Neural progenitor cell (in vitro differentiated cells): Measurements from ENCODE around the gene HRG. TPM values are rescaled to one million over a fixed set of nuclear protein-coding genes. Genes with fewer than 3 reads are reported as not detected.
"Not testable (repeated sequence)": the region's sequence is repeated elsewhere in the genome, so short reads cannot be mapped to it uniquely, and the experiment has no call there.

ENCODE experiments used
- DNase-seq: peaks from one replicate; pipeline ENCODE4 v3.0.0-alpha.2; 2016; ENCODE audit warnings: low spot score
- H2AFZ ChIP-seq: fragments of 200-600 bp; sonication (generic); replicated peaks from 2 replicates; pipeline ENCODE4 v1.6.1; 2016; ENCODE audit warnings: antibody characterized with exemption
- H3F3A ChIP-seq: fragments of 200-600 bp; sonication (generic); 2 replicates; pipeline ENCODE4 v1.6.1; 2016; ENCODE audit warnings: antibody characterized with exemption, low read depth
- H3K27ac ChIP-seq: fragments of 200-600 bp; sonication (generic); 2 replicates; pipeline ENCODE4 v1.5.1; 2016; ENCODE audit warnings: mild to moderate bottlenecking
- H3K27me3 ChIP-seq: fragments of 200-600 bp; sonication (generic); 2 replicates; pipeline ENCODE4 v1.6.1; 2016; ENCODE audit warnings: mild to moderate bottlenecking, moderate library complexity
- H3K36me3 ChIP-seq: fragments of 200-600 bp; sonication (generic); 2 replicates; pipeline ENCODE4 v1.5.1; 2016
- H3K4me1 ChIP-seq: fragments of 200-600 bp; sonication (generic); 2 replicates; pipeline ENCODE4 v1.6.1; 2016; ENCODE audit warnings: mixed run types
- H3K4me2 ChIP-seq: fragments of 200-600 bp; sonication (generic); 2 replicates; pipeline ENCODE4 v1.6.1; 2016
- H3K4me3 ChIP-seq: fragments of 200-600 bp; sonication (generic); 2 replicates; pipeline ENCODE4 v1.5.1; 2016
- H3K79me2 ChIP-seq: fragments of 200-600 bp; sonication (generic); 2 replicates; pipeline ENCODE4 v1.6.1; 2016; ENCODE audit warnings: low read depth
- H3K9ac ChIP-seq: fragments of 200-600 bp; sonication (generic); 2 replicates; pipeline ENCODE4 v1.6.1; 2016
- H3K9me3 ChIP-seq: fragments of 200-600 bp; sonication (generic); 2 replicates; pipeline ENCODE4 v1.5.1; 2016; ENCODE audit warnings: low read depth
- H4K20me1 ChIP-seq: fragments of 200-600 bp; sonication (generic); 2 replicates; pipeline ENCODE4 v1.6.1; 2016; ENCODE audit warnings: low read depth
- H3K27ac Mint-ChIP-seq: 3 replicates; pipeline ENCODE4 v1.8.0; 2021; ENCODE audit warnings: mixed read lengths
- H3K27me3 Mint-ChIP-seq: 2 replicates; pipeline ENCODE4 v1.8.0; 2022; ENCODE audit warnings: low read depth, mild to moderate bottlenecking, inconsistent platforms, moderate library complexity, mixed read lengths; ENCODE audit not compliant: insufficient read depth
- H3K36me3 Mint-ChIP-seq: 3 replicates; pipeline ENCODE4 v1.8.0; 2021; ENCODE audit warnings: mixed read lengths
- H3K4me1 Mint-ChIP-seq: 3 replicates; pipeline ENCODE4 v1.8.0; 2021; ENCODE audit warnings: mixed read lengths
- H3K4me3 Mint-ChIP-seq: 3 replicates; pipeline ENCODE4 v1.8.0; 2021; ENCODE audit warnings: mild to moderate bottlenecking, moderate library complexity, mixed read lengths
- H3K9me3 Mint-ChIP-seq: 3 replicates; pipeline ENCODE4 v1.8.0; 2020; ENCODE audit warnings: mixed read lengths
- EZH2 ChIP-seq: fragments of 200-600 bp; sonication (generic); IDR thresholded peaks from 2 replicates; pipeline ENCODE4 v1.6.1; 2017; ENCODE audit warnings: antibody characterized with exemption, mild to moderate bottlenecking, moderate library complexity
- EZH2phosphoT487 ChIP-seq: fragments of 200-600 bp; sonication (generic); IDR thresholded peaks from 2 replicates; pipeline ENCODE4 v1.6.1; 2017; ENCODE audit warnings: antibody characterized with exemption
- total RNA-seq: library from RNA; depleted of rRNA; stranded (reverse); fragments of >200 nt; gene quantifications from 2 replicates; pipeline ENCODE4 v1.2.3, GENCODE V29; 2015; ENCODE audit warnings: low replicate concordance
- TF ChIP-seq, protein P1 (sequence below): fragments of 200-600 bp; sonication (generic); IDR thresholded peaks from 2 replicates; pipeline ENCODE4 v1.5.1; 2017; ENCODE audit warnings: antibody characterized with exemption, mild to moderate bottlenecking

HRG gene
- total RNA-seq, 1 donor from 2014 or later, result not detected

GRCh38 chr3:186628756-186629155 is 37.1 kb upstream of the HRG start:
- Mint-ChIP-seq H3K36me3 (no peaks in the 10 kb centered on the region), H3K27ac (no peak overlapping the region), H3K9me3 (no peaks in the 10 kb centered on the region), H3K4me3 (no peak overlapping the region), H3K27me3 (no peaks in the 10 kb centered on the region), H3K4me1 (peaks cover 5% of the 10 kb centered on the region)
- no peak for DNase-seq
- H3K9ac ChIP-seq, result no peak overlapping the region
- no peaks in the 10 kb centered on the region for H3F3A ChIP-seq
- no peaks in the 10 kb centered on the region for H3K27me3 ChIP-seq
- no peaks in the 10 kb centered on the region for H3K36me3 ChIP-seq
- H3K4me2 ChIP-seq, result no peak overlapping the region
- TF ChIP-seq EZH2phosphoT487, result no peak
- no peak for TF ChIP-seq EZH2
- TF ChIP-seq, protein P1, sequence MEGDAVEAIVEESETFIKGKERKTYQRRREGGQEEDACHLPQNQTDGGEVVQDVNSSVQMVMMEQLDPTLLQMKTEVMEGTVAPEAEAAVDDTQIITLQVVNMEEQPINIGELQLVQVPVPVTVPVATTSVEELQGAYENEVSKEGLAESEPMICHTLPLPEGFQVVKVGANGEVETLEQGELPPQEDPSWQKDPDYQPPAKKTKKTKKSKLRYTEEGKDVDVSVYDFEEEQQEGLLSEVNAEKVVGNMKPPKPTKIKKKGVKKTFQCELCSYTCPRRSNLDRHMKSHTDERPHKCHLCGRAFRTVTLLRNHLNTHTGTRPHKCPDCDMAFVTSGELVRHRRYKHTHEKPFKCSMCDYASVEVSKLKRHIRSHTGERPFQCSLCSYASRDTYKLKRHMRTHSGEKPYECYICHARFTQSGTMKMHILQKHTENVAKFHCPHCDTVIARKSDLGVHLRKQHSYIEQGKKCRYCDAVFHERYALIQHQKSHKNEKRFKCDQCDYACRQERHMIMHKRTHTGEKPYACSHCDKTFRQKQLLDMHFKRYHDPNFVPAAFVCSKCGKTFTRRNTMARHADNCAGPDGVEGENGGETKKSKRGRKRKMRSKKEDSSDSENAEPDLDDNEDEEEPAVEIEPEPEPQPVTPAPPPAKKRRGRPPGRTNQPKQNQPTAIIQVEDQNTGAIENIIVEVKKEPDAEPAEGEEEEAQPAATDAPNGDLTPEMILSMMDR, result no peak
- H3K4me1 ChIP-seq, result no peaks in the 10 kb centered on the region
- no peak overlapping the region for H3K4me3 ChIP-seq
- H3K9me3 ChIP-seq, result no peaks in the 10 kb centered on the region
- no peak overlapping the region for H3K27ac ChIP-seq
- no peak overlapping the region for H2AFZ ChIP-seq
- H3K79me2 ChIP-seq, result no peaks in the 10 kb centered on the region
- H4K20me1 ChIP-seq, result no peaks in the 10 kb centered on the region

DNA sequence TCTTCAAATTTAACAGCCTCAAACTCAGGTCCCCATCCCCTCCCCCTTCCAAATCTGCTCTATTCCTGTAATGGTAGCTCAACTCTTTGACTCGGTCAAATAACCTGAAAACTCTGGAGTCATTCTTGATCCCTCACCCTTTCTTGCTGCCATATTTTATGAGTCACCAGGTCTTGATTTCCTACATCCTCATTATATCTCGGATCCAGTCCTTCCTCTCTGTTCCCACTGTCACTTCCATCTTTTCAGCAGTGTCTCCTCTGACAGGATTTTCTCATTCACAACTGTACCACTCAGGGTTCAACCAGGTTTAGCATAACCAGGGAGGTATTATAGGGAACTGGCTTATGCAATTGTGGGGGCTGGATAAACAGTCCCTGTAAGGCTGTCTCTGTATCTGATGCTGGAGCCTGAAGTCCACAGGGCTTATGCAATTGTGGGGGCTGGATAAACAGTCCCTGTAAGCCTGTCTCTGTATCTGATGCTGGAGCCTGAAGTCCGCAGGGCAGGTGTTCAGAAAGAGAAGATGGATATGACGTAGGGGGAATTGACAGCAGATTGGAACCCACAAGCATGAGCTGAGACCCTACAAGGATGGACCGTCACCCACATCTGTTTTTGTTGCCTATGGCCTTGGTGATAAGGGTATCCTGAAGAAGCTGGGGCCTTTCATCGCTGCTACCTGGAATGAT is 34.7 kb upstream of the HRG start:
- Histone ChIP-seq H3K36me3 (no peaks in the 10 kb centered on the region), H3K9me3 (no peaks in the 10 kb centered on the region), H3K4me1 (no peaks in the 10 kb centered on the region), H3K27me3 (no peaks in the 10 kb centered on the region), H3F3A (no peaks in the 10 kb centered on the region), H3K79me2 (no peaks in the 10 kb centered on the region), H2AFZ (no peak overlapping the region), H3K27ac (no peak overlapping the region), H3K4me3 (no peak overlapping the region), H4K20me1 (no peaks in the 10 kb centered on the region), H3K9ac (no peak overlapping the region), H3K4me2 (no peak overlapping the region)
- no peak for TF ChIP-seq EZH2phosphoT487
- TF ChIP-seq EZH2, result no peak
- Mint-ChIP-seq H3K9me3 (no peaks in the 10 kb centered on the region), H3K36me3 (no peaks in the 10 kb centered on the region), H3K27me3 (no peaks in the 10 kb centered on the region), H3K4me1 (peaks cover 5% of the 10 kb centered on the region), H3K27ac (no peak overlapping the region), H3K4me3 (no peak overlapping the region)
- DNase-seq, result no peak

DNA sequence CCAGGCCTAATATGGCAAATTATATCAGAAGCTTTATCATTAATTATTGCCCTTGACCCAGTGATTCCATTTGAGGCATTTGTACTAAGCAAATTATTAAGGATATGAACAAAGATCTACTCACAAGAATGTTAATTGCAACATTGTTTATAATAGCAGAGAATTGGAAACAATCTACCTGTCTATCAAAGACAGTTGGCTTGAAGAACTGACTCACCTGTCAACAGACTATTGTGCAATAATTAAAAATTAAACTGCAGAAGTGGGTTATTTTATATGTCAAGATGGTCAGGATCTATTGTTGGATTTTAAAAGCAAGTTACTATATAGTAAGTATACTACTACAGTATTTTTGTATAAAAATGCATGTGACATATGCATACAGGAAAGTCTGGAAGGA is 32.3 kb upstream of the HRG start:
- no peak for DNase-seq
- Mint-ChIP-seq H3K9me3 (no peaks in the 10 kb centered on the region), H3K4me3 (no peak overlapping the region), H3K36me3 (no peaks in the 10 kb centered on the region), H3K27ac (no peak overlapping the region), H3K4me1 (peaks cover 5% of the 10 kb centered on the region), H3K27me3 (peaks cover 2% of the 10 kb centered on the region)
- Histone ChIP-seq H3K4me3 (no peak overlapping the region), H3K9me3 (no peaks in the 10 kb centered on the region), H3K27me3 (no peaks in the 10 kb centered on the region), H3F3A (no peaks in the 10 kb centered on the region), H3K4me1 (no peaks in the 10 kb centered on the region), H3K9ac (no peak overlapping the region), H3K79me2 (no peaks in the 10 kb centered on the region), H3K27ac (no peak overlapping the region), H4K20me1 (no peaks in the 10 kb centered on the region), H3K36me3 (no peaks in the 10 kb centered on the region), H3K4me2 (no peak overlapping the region), H2AFZ (no peak overlapping the region)
- TF ChIP-seq EZH2, result no peak
- TF ChIP-seq, protein P1, result no peak
- TF ChIP-seq EZH2phosphoT487, result no peak

DNA sequence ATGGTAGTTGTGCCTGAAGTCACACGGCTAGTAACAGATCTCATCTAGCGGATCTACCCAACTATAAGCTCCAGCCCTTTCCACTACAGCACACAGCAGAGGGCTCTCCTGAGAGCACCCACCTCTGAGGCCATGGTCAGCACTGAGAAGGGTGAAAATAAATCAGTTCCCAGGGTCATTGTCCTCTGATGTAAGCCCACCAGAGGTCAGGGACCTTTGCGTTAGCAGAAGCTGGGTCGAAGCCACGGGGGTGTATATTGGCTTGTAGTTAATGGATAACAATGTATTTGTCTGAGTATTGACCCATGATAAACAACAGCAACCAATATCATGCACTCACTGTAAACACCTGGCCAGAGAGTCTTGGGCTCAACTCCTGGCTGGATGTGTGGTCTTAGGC is 31.6 kb upstream of the HRG start:
- not testable (repeated sequence) for H3K4me1 ChIP-seq, H3K27ac Mint-ChIP-seq, H3K79me2 ChIP-seq, H3K9me3 ChIP-seq, DNase-seq, H3K27me3 Mint-ChIP-seq, H3K27me3 ChIP-seq, H3K4me3 Mint-ChIP-seq, H3K36me3 Mint-ChIP-seq, H3K9me3 Mint-ChIP-seq, H3K4me3 ChIP-seq, H3K9ac ChIP-seq, H3K36me3 ChIP-seq, H3F3A ChIP-seq, H4K20me1 ChIP-seq, H3K4me1 Mint-ChIP-seq, H2AFZ ChIP-seq, H3K4me2 ChIP-seq, H3K27ac ChIP-seq
